ENCODE data around the gene LAMB2. TPM values are rescaled to one million over a fixed set of nuclear protein-coding genes. Genes with fewer than 3 reads are reported as not detected.
A peak's percentile ranks its signal among the peaks of the same experiment; 100 is the strongest.

The LAMB2 gene
- 78.9 TPM for total RNA-seq

DNA sequence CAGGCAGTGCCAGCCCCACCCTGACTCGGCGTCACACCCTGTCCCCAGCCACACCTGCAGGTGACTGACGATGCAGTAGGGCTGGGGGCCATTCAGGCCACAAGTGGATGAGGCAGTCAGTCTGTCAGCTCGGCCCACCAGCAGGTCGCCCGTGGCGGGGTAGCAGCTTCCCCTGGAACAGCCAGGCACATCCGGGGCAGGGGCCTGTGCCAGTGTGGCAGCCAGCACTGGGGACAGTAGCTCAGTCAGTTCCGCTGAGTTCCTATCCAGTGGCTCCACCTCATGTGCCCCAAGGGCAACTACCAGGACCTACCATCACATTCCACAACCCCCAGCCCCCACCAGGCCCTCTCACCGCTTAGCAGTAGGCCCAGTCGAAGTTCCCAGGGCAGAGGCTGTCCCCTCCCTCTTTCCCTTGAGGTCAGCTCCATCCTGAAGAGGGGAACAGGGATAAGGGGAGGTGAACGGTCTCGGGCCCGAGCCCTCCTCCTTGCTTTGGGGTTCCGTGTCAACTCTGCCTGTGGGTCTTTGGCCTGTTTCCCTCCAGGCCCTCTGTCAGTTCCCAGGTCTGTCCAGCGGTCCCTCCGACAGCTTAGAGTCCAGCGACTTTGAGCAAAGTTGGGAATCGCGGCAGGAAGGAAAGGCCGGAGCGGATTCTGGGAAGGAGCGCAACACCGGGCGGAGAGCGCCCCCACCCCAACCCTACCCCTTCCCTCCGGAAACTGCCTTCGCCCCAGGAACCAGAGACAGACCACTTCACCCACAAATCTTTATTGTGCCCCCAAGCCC lies at the start of gene LAMB2:
Gene LAMB2, minus strand, starts transcription at position 614 of the 789 bp plus-strand sequence. Its CDS starts 183 bp downstream, at position 431.
- DNase-seq (ENCODE audit: low read depth in 2 of 3, low spot score in 2 of 3), result peak in 2 of 3 donors; percentile 68 to 76

DNA sequence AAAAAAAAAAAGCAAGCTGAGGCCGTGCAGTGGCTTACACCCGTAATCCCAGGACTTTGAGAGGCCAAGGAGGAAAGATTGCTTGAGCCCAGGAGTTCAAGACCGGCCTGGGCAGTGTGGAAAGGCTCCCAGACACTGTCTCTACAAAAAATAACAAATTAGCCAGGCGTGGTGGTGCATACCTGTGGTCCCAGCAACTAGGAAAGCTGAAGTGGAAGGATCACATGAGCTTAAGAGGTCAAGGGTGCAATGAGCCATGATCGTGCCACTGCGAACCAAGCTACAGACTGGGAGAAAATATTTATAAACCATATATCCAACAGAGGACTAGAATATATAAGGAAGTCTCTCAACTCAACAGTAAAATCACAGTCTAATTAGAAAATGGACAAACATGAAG lies 48.5 kb upstream of the LAMB2 start:
- no peak for DNase-seq (ENCODE audit: low read depth in 2 of 3, low spot score in 2 of 3)

DNA sequence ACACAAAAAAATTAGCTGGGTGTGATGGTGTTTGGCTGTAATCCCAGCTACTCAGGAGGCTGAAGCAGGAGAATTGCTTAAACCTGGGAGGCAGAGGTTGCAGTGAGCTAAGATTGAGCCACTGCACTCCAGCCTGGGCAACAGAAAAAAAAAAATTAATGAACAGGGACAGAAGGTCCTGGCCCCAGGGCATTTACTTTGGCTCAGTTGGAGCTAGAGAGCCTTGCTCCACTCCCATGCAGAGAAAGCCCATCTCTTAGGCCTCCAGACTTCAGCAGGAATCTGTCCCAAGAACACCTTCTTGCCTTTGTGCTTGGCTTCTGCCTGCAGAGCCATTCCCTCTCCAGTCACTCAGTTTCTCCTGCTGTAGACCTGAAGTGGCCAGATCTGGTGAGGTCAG lies 47.3 kb upstream of the LAMB2 start:
- no peak for DNase-seq (ENCODE audit: low read depth in 2 of 3, low spot score in 2 of 3)

DNA sequence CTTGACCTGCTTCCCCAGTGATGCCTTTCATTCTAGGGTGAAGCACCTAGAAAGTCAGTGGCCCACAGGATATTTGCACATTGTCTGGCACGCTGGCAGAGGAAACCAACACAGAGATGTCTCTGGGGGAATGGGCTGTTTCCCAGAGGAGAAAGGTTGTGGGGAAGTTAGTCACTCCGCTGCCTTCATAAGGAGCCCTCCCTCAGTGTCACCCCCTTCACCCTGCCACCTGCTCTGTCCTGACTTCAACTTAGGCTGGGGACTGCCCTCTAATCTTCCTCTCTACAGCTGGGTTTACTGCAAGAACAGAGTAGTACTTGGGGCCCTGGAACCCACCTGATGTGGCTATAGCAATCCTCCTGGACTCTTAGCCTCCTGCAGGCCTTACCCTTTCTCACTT lies 44.2 kb upstream of the LAMB2 start:
- no peak for DNase-seq (ENCODE audit: low read depth in 2 of 3, low spot score in 2 of 3)

DNA sequence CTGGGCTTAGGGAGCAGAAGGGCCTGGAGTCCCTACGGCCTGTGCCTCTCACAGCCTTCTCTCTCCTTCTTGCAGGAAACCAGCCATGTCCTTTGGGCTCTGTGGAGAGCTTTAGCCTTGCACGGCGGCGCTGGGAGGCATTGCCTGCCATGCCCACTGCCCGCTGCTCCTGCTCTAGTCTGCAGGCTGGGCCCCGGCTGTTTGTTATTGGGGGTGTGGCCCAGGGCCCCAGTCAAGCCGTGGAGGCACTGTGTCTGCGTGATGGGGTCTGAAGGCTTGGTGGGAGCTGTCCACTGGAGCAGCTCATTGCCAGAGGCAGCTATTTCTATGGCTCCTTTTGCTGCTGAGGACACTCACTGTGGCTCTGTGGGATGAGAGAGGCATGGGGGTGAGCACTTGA lies 42.7 kb upstream of the LAMB2 start:
- no peak for DNase-seq (ENCODE audit: low read depth in 2 of 3, low spot score in 2 of 3)

DNA sequence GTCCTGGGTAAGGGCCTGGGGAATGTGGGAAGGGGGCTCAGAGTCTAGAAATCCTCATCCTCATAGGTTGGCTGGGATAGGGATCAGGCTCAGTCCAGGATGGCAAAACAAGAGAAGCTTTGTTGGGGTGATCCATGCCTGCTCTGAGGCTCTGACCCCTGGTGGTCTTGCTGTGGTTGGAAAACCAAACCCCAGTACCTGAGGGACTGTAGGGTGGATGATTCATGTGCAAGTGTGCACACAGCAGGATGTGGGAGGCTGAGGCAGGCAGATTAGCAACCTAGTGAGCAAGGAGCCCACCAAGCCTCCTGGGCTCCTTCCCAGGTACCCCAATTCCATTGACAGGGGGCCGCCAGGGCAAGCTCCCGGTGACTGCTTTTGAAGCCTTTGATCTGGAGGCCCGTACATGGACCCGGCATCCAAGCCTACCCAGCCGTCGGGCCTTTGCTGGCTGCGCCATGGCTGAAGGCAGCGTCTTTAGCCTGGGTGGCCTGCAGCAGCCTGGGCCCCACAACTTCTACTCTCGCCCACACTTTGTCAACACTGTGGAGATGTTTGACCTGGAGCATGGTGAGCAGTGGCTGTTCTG lies 41.6 kb upstream of the LAMB2 start:
- DNase-seq (ENCODE audit: low read depth in 2 of 3, low spot score in 2 of 3), result no peak

DNA sequence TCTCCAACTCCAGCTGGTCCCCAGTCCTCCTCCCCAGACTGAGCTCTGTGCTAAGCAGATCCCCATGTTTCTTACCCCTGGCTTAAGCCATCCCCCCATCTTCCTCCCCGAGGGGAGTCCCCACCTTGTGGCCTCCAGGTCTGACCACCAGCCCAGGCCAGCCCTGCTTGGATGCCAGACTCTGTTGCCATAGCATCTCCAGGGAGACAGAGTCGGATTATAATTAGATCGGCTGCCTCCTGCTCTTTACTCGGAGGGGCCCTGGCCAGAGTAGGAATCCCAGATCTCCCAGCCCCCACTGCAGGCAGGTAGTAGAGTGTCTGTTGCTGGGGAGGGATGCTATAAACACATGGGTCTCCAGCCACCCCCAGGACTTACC lies 40.9 kb upstream of the LAMB2 start:
- DNase-seq (ENCODE audit: low read depth in 2 of 3, low spot score in 2 of 3), result no peak

DNA sequence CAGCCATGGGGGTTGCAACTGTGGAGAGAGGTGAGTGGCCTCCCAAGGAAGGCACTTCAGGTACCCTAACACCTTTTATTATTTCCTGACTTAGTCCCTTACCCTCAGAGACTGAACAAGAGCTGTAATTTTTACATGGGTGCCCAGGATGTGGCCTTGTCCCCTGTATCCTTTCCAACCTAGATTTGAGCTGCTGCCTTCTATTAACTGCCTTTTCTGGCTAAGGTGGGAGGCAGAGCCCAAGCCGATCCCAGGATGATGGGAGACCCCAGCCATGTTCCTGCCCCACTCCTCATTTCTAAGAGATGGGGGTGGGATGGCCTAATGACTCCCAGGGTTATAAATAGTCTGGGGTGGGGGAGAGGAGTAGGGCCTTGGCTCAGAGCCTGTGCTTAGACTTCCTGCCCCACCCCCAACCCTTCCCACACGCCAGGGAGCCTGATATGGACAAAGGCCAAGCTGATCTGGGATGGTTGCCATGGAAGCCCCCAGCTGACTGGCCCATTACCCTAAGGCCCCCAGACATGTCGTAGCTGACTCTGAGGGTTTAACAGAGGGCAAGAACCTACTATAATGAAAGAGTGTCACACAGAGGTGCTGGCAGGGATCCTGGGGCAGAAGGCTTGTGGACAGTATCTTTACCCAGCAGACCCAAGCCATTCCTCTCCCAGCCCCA lies 40.4 kb upstream of the LAMB2 start:
- DNase-seq (ENCODE audit: low read depth in 2 of 3, low spot score in 2 of 3), result no peak

DNA sequence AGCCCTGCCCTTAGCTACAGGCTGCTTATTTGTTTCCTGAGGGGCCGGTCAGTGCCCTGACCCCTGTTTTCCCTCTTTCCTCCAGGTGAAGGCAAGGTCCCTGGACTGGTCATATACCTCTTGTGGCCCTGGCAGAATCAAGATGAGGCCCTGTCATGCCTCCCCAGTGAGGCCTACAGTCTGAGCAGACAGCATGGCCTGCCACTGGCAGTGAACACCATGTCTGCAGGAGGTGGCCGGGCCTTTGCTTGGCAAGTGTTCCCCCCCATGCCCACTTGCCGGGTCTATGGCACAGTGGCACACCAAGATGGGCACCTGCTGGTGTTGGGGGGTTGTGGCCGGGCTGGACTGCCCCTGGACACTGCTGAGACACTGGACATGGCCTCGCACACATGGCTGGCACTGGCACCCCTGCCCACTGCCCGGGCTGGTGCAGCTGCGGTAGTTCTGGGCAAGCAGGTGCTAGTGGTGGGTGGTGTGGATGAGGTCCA lies 39.7 kb upstream of the LAMB2 start:
- DNase-seq (ENCODE audit: low read depth in 2 of 3, low spot score in 2 of 3), result no peak

DNA sequence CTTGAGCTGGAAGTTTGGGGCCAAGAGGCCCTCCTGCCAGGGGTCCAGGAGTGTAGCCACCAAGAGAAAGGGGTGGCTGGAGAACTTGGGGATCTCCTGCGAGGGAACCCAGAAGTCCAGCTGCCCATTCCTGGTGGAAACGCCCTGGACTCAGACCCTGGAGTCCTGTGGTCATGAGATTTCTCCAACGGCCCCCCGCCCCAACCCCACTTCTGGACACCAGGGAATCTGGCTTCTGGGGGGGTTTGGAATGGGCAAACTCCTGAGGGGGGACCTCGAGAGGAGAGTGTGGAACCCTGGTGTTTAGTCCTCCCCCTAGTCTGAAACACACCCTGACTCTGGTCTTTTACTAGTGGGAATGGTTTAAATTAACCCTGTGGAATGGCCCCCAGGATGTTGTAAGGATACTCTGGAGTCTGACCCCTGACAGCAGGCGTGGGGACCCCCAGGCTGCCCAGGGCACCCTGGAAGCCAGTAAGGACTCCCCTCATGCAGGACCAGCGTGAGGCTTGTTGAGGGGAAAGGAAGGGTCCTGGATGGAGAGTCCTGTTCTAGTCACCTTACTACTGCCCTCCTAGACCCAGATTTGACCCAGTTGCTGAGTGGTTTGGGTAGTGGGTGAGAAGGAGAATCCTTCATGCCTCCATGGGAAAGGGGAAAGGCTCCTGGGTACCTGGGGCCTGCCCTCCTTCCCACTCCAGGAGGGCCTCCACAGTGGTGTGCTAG lies 39.1 kb upstream of the LAMB2 start:
- DNase-seq (ENCODE audit: low read depth in 2 of 3, low spot score in 2 of 3), result no peak

DNA sequence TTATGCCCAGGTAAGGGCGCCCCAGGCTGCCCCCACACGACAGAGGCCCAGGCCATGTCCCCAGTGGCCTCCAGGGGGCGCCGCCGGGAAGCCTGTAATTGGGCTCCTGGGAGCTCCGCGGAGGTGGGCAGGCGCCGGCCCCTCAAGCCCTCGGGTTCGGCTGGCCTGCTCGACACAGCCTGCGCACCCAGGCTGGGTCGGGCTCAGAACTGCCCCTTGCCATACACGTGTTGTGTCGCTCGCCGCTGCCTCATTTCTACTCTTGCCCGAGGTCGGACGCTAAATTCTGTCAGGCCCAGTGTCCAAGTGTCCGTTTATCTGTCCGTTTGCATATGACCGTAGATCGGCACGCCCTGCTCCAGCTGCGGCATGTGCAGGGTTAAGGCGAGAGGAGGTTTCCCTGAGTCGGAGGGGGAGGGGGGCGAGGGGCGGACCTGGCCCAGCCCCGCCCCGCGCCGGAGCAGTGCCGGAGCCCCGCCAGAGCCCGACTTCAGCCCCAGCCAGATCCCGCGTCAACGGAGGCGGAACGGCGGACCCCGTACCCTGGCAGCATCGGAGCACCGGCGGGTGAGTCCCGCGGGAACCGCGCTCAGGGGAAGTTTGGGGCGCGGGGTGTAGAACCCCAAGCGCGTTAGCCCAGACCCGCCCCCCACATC lies 38.4 kb upstream of the LAMB2 start, which contains the start of gene KLHDC8B:
Gene KLHDC8B, plus strand, starts transcription at position 480 of the 656 bp plus-strand sequence. CDS start 1,172 bp downstream, outside the sequence.
- DNase-seq (ENCODE audit: low read depth in 2 of 3, low spot score in 2 of 3), result peak; percentile 52 to 89 (median 81)

DNA sequence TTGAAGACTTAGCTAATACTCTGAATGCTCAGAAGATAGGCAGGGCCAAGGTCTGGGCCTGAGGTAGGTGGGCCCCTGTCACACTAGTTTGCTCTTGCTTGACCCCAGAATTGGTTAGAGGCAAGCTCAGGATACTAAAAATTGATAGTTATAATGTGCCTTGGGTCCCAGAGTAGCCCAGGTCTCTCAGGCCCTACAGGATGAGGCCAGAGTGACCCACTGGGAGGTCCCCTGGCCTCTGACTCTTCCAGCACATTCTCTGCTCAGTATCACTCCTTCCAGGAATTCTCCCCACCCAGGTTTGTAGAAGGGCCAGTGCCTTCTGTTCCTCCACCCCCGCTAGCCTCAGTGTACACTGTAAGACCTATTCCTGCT lies 37.9 kb upstream of the LAMB2 start:
- no peak for DNase-seq (ENCODE audit: low read depth in 2 of 3, low spot score in 2 of 3)

DNA sequence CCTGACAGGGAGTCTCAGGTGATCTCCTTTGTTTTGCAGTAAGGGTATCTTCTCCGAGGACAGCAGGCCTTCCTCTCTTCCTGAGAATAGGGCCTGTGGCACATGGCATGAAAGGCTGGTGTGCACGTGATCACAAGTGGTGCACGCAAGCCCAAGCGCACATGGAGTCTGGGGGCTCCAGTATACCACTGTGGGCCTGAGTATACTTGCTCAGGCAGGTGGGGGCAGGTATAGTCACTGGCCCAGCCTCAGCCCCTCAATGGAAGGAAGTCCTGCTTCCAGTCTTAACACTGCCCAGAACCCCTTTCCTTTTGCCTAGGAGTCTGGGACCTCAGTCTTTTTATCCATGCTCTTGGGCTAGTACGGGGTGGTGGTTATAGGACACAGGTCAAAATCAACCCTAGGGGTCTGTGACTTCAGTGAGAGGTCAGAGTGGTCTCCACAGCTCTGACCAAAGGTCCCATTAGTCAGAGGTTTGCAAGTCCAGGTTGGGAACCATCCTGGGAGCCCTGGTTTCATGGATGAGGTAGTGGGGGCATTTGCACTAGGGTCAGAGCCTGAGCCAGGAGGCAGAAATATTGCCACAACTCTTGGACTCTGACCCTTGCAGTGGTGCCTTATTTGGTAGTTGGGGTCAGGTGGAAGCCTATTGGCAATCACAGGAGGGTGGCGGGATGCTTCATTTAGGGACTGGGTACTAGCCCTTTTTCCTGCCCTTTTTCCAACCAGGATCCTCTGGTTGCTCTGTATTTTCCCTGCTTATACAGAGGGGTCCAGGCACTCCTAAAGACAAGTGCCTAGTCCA lies 34.1 kb upstream of the LAMB2 start:
- DNase-seq (ENCODE audit: low read depth in 2 of 3, low spot score in 2 of 3), result no peak

DNA sequence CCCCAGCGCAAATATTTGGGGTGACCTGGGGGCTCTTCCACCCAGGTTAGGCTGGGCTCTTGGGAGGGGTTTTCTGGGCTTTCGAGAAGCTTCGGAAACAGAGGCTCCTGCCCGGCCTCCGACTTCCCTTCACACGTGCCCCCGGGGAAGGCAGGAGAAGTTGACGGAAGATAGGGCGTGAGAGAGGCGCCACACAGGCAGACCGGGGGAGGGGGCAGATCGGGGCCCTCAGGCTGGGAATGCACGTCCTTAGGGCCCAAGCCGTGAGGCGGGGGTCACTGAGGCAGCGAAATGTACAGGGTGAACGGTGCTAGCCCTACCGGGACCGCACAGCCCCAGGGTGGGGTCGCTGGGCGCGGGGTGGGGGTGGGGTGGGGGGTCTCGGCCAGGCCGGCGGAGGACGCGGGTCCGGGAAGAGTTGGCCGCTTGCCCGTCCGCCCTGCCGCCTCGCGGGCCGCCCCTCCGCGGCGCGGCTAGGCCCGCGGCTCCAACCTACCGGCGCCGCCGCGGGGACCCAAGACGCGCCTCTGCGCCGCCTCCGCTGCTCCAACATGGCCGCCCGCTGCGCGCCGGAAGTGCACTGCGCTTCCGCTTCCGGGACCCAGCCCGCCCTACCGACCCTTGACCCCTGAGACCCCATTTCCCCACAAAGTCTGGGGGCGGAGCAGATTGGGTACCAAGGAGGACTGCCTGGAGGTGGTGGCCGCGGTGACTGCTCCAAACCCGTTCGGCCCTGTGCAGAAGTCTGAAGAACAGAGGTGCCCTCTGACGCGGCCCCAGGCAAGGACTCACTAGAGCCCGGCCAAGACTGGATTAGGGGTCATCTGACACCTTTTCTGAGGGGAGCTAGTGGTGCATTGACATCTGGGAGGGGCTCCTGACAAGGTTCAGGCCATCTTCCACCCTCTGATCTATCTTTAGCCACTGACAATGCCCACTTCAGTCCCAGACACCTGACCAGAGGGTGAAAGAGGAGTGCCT lies 33.2 kb upstream of the LAMB2 start, which contains the start of gene CCDC71:
Gene CCDC71, minus strand, starts transcription at position 561 of the 981 bp plus-strand sequence. CDS start 2,123 bp downstream, outside the sequence.
- peak; percentile 61 to 84 (median 75) for DNase-seq (ENCODE audit: low read depth in 2 of 3, low spot score in 2 of 3)

DNA sequence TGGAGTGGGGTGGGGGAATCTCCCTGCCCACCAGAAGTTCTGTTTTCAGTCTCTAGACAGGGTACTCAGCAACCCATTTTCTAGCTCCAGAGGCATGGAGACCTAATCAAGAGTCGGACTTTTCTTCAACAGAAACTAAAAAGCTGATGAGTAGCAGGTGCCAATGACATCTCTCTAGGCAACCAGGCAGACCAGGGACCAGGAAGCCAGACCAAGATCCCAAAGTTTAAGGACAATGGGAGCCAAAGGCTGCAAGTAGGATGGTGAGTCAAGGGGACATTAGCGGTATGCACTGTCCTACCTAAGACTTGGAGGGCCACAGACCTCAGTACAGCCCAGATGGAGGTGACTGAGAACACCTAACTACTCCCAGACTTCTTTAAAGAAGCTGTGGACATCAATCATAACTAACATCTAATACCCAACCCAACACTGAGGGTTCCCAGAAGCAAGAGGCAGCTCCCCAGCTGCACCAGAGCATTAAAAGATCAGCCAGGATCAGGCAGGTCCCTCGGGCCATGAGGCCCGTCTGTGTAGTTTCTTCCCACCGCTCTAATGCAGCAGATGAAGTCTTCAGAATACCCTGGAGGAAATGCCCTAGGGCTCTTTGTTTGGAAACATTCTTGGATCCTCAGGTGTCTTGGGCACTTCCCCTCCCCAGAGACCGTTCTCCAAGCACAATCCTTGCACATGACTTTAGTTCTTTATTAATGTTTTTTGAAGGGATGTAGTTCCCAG lies 32.3 kb upstream of the LAMB2 start:
- DNase-seq (ENCODE audit: low read depth in 2 of 3, low spot score in 2 of 3), result no peak

DNA sequence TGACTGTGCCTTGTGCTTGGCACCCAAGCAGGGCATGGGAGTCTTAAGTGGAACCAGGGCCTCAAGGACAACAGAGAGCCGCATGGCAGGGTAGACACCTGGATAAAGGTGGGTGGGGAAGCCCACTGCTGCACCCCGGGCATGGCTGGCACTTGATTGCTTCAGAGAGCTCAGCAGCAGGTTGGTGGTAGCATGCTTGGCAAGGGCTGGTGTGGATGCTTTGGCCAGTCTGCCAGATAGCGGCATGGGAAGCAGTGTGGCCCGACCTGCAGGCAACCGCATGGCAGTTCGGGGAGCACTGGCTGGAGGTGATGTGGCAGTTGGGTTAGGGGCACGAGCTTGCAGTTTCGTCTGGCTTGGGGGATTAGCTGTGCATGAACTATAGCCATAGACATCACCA lies 30.8 kb upstream of the LAMB2 start:
- no peak for DNase-seq (ENCODE audit: low read depth in 2 of 3, low spot score in 2 of 3)

DNA sequence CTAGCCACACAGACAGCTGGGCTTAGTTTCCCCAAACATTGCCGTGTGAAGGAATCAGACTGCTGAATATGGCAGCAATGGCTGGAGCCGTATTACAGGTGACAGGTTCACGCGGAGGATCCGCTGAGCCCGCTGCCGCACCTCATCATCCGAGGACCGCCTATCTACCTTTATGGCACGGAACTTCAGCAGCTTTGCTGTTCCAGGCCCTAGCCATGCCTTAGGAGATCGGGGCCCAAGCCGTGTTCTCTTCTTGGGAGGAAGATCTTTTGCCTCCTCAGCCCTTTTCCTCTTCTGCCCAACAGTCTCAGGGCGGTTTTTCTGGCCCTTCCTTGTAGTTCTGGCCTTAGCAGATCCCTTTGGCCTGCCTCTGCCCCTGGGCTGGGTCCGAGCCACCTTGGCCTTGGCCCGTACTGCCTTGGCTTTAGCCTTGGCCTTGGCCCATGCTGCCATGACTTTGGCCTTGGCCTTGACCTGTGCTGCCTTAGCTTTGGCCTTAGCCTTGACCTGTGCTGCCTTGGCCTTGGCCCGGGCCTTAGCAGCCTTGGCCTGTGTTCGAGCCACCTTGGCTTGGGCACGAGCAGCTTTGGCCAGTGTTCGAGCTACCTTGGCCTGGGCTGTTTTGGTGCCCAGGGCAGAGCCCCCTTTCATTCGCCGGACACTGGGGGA lies 30.0 kb upstream of the LAMB2 start:
- no peak for DNase-seq (ENCODE audit: low read depth in 2 of 3, low spot score in 2 of 3)

Data from hematopoietic multipotent progenitor cell (in vitro differentiated cells).